HG02885 (cell line): ENCODE measurements around the gene JUND.
"Not testable (repeated sequence)": the region's sequence is repeated elsewhere in the genome, so short reads cannot be mapped to it uniquely, and the experiment has no call there.

ENCODE experiments used
- ATAC-seq: cut with Tn5 transposase; IDR thresholded peaks from one replicate; pipeline ENCODE4 v1.9.1; 2021; ENCODE audit warnings: mild to moderate bottlenecking; ENCODE audit not compliant: unreplicated experiment, poor library complexity

The JUND gene

DNA sequence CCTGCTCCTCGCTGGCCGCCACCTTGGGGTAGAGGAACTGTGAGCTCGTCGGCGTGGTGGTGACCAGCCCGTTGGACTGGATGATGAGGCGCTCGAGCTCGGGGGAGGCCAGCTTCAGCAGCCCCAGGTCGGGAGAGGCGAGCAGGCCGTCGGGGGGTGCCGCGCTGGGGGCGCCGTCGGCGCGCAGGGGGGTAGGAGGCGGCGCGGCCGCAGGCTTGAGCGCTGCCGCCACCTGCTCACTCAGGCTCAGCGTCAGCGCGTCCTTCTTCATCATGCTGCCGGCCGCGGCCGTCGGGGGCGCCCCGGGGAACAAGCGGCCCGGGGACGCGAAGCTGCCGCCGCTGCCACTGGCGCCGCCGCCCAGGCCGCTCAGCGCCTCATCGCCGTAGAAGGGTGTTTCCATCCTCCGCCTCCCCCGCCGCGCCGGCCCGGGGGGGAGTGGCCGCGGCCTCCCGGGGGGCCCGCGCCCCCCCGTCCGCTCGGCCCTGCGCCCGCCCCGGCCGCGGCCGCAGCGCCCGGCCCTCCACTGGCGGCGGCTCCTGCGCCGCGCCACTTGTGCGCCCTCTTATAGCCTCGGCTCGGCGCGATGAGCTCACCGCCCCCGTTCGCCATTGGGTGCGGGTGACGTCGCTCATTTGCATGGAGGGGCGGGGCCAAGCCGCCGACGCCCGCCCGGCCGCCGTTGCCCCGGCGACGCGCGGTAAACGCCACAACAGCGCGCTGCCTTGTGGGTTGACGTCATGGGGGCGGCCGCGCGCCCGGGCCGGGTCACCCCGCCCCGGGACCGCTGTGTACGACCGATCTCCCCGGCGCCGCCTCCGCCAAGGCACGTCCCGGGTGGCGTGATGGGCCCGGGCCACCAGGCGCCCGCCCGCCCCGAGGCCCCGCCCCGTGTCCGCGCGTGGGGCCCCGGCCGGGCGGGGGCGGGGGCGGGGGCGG lies at the start of gene JUND:
JUND (minus strand) TSS at position 541 of the 939 bp plus-strand sequence; CDS start at position 403, 138 bp downstream.
- peak; percentile 69 for ATAC-seq

DNA sequence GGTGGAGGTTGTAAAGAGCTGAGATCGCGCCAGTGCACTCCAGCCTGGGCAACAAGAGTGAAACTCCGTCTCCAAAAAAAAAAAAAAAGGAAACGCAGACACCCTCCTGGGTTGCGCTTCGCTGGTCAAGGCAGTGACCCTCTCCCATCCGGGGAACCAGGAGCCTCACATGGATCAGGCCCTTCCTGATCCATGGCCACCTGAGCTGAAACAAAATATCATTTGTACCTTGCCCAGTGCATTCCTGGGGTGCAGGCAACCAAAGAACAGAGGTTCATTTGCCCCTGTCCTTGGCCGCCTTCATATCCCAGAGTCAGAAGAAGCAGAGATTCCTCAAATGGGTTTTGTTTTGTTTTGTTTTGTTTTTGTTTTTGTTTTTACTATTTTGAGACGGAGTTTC lies 49.4 kb upstream of the JUND start:
- no peak for ATAC-seq

DNA sequence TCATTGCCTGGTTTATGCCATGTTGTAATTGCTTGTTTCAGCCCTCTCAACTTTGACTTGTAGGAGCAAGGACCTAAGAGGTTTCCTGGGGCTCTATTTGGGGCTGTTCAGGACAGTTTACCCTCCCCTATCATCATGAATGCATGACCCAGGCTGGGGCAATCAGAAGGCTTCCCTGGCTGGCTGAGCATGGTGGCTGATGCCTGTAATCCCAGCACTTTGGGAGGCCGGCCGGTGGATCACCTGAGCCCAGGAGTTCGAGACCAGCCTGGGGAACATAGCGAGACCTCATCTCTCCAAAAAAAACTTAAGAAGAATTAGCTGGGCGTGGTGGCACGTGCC lies 47.6 kb upstream of the JUND start:
- no peak for ATAC-seq

DNA sequence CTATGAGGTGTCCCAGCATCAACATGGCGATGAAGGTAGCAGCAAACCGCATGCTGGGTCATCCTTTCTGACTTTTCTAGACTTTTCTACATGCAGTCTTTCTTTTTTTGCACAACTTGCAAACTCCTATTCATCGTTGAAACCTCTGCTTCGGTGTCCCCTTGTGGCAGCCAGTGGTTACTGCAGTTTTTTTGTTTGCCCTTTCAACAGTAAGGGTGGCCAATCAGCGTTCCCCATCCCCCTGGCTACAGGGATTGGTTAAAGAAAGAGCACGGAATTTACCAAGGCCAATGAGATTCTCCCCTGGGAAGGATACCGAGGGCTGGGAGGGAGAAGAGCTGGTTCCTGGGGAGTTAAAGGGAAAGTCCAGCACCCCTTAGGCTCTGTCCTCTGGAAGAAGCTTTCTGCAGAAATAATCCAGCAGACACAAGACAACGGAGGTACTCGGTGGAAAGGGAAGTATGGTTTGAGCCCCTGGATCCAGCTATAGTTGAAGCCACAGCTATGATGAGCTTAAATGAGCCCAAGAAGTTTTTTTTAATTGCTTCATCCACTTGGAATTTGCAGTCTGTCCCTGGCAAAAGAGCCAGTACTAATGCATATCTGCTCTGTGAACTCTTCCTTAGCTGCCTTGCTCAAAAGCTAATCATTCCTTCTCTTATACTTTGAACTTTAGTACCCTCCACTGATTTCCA lies 47.1 kb upstream of the JUND start:
- ATAC-seq = peak; percentile 85

DNA sequence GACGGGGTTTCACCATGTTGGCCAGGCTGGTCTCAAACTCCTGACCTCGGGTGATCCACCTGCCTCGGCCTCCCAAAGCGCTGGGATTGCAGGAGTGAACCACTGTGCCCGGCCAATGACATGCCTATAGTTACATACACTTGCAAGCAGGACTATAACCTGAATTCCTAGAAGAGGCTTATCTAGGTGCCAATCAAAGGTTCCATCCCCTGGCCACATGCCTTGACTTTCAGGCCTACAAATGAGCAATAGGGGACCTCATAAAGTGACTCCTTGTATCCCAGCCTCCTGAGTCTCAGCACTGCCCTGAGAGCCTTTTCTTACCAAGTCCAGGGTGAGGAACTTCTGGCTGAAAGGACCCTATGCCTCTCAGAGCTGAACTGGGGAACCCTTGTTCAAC lies 45.4 kb upstream of the JUND start:
- no peak for ATAC-seq

DNA sequence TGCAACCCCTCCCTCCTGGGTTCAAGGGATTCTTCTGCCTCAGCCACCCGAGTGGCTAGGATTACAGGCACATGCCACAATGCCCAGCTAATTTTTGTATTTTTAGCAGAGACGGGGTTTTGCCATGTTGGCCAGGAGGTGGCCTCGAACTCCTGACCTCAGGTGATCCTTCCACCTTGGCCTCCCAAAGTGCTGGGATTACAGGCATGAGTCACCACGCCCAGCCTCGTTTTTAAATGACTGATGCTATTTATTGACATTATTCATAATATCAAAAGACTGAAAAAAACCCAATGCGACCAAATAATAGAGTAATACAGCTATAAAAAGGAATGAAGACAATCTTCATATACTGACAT lies 42.9 kb upstream of the JUND start:
- not testable (repeated sequence) for ATAC-seq

DNA sequence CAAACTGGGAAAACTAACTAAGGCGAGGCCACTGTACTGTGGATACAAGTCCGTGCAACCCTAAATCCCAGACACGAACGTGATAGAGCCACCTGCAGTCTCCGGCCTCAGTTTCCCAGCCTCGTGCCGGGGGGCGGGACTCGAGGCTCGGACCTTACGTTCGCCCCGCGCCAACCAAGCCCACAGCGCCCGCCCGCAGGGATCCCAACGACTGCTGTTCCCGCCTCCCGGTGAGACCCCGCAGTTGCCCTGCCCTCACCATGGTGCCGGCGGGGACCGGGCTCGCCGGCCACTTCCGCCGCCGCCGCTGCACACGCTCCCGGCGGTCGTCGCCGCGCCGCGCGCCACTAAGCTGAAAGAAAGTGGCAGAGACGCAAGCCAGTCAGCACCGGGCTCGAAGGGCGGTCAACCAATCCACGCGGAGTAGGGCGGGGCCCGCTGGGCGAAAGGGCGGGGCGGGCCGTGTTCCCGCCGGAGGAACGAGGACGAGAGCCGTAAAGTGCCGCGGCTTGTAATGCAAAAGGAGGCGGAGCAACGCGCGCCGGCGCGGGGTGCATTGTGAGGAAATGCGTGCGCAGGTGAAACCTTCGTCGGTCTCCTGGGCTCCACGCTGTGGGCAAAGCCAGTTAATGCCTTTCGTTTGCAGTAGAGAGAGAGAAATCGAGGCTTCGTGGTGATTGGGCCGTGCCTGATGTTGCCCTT lies 41.5 kb upstream of the JUND start, which contains the start of gene LSM4:
LSM4 (minus strand) TSS at position 318 of the 702 bp plus-strand sequence; CDS start at position 262, 56 bp downstream.
- ATAC-seq = peak; percentile 95

DNA sequence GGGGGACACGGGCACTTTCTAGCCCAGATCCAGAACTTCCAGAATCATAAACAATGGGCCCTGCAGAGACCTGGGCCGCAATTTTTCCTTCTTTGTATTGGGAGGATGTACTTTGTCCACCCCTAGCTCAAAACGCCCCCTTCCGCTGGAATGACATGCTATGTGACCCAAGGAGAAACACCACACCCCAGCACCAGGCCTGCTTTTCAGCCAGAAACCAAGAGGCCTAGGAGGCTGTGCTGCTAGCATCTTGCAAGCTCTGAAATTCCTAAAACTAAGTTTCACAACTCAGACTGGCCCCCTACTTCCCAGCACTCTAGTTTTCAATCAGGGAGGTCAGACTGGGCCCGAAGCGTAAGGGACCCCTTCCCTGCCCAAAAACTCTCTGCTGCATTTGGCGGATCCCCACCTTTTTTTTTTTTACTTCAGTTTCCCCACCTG lies 40.9 kb upstream of the JUND start:
- ATAC-seq = no peak

DNA sequence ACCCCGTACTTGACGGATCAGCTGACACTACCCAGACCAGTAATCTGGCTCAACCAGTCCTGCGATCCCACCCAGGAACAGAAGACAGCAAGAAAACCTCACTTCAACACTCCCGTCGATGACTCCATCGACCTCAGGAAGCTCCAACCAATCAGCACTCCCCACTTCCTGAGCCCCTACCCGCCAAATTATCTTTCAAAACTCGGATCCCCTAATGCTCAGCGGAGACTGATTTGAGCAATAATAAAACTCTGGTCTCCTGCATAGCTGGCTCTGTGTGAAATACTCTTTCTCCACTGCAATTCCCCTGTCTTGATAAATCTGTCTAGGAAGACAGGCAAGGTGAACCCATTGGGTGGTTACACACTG lies 40.3 kb upstream of the JUND start:
- ATAC-seq = no peak

DNA sequence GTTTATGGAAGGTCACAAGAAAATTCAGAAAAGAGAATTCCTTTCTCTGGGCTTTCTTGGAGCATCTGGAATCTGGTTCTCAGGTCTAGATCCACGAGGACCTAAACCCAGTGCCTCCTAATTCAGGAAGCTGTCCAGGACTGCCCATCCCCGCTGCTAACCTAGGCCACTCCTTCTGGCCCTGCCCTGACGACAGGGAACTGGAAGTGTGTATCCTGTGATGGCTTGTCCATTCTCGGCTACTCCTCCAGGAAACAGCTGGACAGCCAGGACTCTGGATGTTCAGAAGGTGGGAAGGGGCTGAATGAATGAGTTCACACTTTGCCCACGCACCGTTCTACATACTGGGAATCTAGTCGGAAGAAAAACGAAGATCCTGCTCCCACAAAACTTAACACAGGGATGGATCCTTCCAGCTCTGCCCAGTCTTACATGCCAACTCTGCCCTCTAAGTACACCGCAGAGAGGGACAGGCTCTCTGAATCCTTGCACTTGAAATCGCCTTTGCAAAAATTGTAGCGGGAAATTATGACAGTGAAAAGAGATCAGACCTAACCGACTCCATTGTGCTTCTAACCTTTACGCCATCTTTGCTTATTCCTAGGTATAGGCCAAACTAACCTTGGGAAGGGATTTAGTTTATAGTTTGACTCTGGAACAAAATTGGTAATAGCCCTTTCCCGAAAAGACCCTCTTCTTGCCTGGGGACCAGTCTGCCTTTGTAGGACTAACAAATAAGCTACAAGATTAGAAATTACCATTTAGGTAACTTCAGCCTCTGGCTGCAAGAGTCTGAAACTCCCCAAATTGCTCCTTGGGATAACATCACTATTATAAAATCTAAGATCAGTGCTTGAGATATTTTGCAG lies 39.7 kb upstream of the JUND start:
- ATAC-seq = no peak

DNA sequence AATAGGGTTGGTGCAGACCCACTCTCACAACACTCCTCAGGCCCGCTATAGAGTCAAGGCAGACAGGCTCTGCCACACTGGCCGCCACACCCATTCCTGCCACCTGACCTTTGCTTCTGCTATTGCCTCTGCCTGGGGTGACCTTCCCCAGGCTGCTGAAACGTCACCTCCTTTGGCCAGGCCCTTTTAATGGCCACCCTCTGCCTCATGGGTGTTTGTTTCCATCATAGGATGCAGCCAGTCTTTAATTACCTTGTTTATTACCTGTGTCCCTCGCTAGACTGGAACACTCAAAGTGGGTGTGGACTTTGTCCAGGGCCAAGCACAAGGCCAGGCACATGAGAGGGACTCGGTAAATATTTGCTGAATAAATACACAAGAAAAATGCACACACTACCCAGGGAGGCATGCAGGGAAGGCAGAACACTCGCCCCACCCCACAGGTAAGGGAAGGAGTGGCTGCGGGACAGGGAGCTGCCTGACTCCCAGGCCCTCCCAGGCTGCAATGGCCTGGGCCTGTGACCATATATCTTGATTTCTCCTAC lies 38.2 kb upstream of the JUND start:
- ATAC-seq = no peak

DNA sequence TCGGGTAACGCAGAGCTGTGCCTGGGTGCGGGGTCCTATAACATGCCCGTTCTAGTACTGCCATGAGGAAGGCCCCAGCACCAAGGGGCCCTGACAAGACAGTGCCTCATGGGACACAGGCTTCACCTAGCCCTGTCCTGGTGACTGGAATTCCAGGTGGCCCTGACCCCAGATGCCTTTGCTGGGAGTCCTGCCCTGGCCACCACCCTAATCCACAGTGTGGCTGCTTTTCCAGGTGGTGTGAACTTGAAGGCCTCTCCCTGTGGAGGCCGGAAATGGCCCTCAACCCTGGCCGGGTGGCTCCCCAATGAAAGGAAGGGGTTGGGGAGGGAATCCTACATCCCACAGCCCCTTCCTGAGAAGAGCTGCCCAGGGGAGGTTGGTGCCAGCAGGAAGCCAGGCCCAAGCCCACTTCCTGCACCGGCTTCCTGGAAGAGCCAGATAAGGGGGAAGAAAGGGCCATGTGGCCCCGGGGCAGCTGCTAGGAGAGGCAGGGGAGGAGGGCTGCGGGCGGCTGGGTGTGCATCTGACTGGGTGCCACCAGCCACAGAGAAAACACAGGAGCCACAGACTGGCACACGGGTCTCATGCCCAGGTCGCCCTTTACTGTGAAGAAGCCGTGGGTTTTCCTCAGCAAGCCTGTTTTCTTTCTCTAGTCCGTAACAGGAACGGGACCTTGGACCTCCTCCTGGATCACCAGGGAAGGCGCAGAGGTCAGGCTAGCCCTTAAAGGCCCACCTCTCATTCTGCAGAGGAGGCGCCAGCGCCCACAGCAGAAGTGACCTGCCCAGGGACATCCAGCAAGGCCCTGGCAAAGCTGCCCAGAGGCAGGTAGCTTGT lies 36.8 kb upstream of the JUND start:
- ATAC-seq = no peak

DNA sequence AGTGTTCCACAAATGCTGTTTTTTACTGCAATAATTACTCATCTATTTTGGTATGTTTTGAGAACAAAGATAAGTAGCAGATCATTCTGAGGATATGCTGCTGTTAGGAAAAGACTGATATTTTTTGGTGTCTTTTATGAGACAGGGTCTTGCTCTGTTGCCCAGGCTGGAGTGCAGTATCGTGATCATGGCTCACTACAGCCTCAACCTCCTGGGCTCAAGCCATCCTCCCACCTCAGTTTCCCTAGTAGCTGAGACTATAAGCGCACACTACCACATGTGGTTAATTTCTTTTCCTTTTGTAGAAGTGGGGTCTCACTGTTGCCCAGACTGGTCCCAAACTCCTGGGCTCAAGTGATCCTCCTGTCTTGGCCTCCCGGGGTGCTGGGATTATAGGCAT lies 32.0 kb upstream of the JUND start:
- ATAC-seq = no peak

DNA sequence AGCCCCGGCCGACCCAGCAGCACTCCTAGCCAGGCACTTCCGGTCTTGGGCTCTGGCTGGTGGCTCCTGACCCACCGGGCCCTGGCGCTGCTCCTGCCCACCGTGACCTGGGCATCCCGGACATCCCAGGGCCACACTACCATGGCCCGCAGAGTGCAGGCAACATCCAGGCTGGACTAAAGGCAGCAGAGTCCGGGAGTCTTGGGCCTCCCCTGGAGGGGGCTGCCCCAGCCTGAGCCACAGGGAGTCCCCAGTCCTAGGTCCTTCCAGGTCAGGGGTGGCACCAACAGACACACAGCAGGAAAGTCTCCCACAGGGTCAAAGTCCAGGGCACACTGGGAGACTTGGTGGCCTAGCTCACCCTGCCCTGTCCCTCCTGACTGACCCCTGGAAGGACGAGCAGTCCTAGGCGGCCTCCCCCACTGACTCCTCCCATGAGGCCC lies 30.7 kb upstream of the JUND start:
- ATAC-seq = no peak

DNA sequence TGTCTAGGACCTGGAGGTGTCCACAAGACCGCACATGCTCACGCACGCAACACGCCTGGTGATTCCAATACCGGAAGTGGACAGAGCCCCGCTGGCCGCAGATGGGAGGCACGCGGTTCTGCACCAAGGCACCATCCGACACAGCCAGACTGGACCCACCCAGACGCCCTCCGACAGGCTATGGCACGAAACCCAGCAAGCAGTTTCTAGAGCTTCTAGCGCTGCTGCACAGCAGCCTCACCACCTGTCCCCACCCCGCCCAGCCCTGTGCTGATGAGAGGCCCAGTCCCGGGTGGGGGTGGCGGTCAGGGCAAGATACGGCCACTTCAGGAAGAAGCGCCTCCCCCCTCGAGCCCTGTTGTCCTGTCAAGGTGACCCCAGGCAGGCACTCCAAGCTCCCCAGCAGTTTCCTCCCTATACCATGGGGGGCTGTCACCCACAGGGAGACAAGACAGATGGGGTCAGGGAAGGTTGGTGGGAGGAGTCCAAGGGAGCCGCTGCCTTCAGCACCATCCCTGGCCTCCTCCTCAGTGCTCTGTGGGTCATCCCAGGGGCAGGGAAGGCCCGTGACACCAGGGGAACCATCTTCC lies 30.2 kb upstream of the JUND start:
- no peak for ATAC-seq

DNA sequence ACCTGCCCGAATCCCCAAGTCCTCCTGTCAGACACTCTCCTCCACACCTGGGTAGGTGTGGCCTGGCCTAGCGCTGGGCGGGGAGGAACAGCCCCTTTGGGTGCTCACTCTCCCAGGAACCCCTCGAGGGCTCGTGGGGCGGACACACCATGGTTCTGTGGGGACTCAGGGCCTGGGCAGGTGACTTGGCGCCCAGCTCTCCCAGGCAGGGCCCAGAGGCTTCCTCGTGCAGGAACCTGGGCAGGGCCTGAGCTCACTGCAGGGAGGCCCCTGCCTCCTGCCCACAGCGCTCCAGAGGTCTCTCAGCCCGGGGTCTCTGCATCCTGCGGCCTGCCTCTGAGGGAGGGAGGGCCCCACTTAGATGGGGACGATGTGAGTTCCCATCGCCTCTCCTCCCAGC lies 29.5 kb upstream of the JUND start:
- ATAC-seq = no peak

DNA sequence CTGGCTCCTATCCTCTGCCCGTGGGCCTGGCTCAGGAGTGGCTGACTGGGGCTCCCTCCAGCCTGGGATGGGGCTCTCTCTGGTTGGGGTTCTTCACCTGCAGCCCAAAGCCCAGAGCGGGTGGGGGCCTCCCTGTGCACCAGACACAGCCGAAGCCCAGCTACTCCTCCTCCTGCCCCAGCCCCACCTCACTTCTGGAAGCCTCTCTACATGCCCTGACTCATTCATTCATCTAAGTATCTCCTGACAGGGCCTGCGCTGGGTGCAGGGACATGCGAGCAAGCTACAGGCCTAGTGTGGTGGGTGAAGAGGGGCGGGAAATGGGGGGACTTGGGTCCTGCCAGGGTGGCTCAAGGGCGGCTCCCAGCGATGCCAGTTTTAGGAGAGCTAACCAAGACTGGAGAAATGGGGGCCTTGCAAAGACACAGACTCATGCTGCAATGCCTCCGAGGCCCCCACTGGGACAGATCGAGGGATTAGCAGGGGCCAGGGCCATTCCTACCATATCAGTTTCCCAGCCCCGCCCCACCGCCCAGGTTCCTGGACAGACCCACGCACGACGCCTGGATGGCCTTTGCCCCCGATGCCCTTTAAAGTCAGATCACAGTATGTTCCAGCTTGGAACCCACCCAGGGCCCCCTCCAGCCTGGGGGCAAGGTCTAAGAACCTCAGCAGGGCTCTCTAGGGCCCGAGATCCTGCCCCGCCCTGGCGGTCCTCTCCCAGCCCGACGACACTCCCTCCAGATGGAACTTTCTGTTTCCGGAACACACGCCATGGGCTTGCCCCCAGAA lies 28.9 kb upstream of the JUND start:
- ATAC-seq = no peak
